Tibial nerve (tissue), 4 donors: ENCODE data around the gene GOLGA6L2. TPM values are rescaled to one million over a fixed set of nuclear protein-coding genes. Genes with fewer than 3 reads are reported as not detected.
"Not testable (repeated sequence)": the region's sequence is repeated elsewhere in the genome, so short reads cannot be mapped to it uniquely, and the experiment has no call there.

ENCODE experiments used
- DNase-seq, 2 donors: peaks; one replicate each; pipeline ENCODE4 v3.0.0-alpha.2; 2019; ENCODE audit warnings: low spot score in 2 of 2
- H3K27ac ChIP-seq, 4 donors: fragments of 200-600 bp; sonication (generic) in 3 of 4; one replicate each; pipeline ENCODE4 v1.5.1; 2017 to 2019; ENCODE audit warnings: mild to moderate bottlenecking in 1 of 4
- H3K27me3 ChIP-seq, 2 donors: fragments of 200-600 bp; sonication (generic) in 1 of 2; one replicate each; pipeline versions ENCODE4 v1.5.1 to v1.6.0; 2017 to 2019
- H3K36me3 ChIP-seq, 3 donors: fragments of 200-600 bp; sonication (generic); one replicate each; pipeline ENCODE4 v1.5.1; 2018 to 2019
- H3K4me1 ChIP-seq, 4 donors: fragments of 200-600 bp; sonication (generic) in 3 of 4; one replicate each; pipeline ENCODE4 v1.5.1; 2017 to 2019
- H3K4me3 ChIP-seq, 4 donors: fragments of 200-600 bp; sonication (generic) in 3 of 4; one replicate each; pipeline ENCODE4 v1.5.1; 2017 to 2019; ENCODE audit warnings: mild to moderate bottlenecking in 1 of 4, moderate library complexity in 1 of 4
- H3K9me3 ChIP-seq, 4 donors: fragments of 200-600 bp; sonication (generic) in 3 of 4; one replicate each; pipeline ENCODE4 v1.5.1; 2017 to 2019
- CTCF ChIP-seq, 5 experiments: fragments of 200-600 bp in 3 of 5; fragments of 450-650 bp in 2 of 5; sonication (generic) in 3 of 5; IDR thresholded peaks; one replicate each; pipeline ENCODE4 v1.5.1; 2016 to 2019; ENCODE audit warnings: antibody characterized with exemption in 5 of 5, mild to moderate bottlenecking in 3 of 5, moderate library complexity in 2 of 5
- EP300 ChIP-seq, 2 donors: sonication (generic); formaldehyde crosslinking; IDR thresholded peaks; one replicate each; pipeline ENCODE4 v1.6.1; 2017; ENCODE audit warnings: antibody characterized with exemption in 2 of 2, mild to moderate bottlenecking in 1 of 2
- POLR2A ChIP-seq, 2 donors: fragments of 450-650 bp; IDR thresholded peaks; one replicate each; pipeline ENCODE4 v1.6.1; 2017; ENCODE audit warnings: antibody characterized with exemption in 2 of 2, mild to moderate bottlenecking in 2 of 2, moderate library complexity in 2 of 2
- WGBS, 2 donors: methylation state at CpG; one replicate each; pipeline ENCODE4 v1.1.5; 2018; 5-methylcytosine and 5-hydroxymethylcytosine counted together
- total RNA-seq, 4 donors: library from RNA; depleted of rRNA; stranded (reverse); fragments of >200 nt; gene quantifications; one replicate each; pipeline ENCODE4 v1.1.0, GENCODE V29; 2016

The GOLGA6L2 gene
- total RNA-seq, 4 donors from 2014 or later: not detected

GRCh38 chr15:23416349-23417276, 30.4 kb downstream of the GOLGA6L2 start:
- Histone ChIP-seq H3K36me3 (no peaks in the 10 kb centered on the region), H3K27me3 (no peaks in the 10 kb centered on the region), H3K4me3 (no peak overlapping the region), H3K27ac (no peak overlapping the region), H3K9me3 (peaks cover 0 to 5% (median 0%) of the 10 kb centered on the region in 4 donors), H3K4me1 (no peaks in the 10 kb centered on the region)
- no peak for TF ChIP-seq CTCF (IDR thresholded peaks at IDR 0.05)
- no peak for TF ChIP-seq EP300 (IDR thresholded peaks at IDR 0.05)
- TF ChIP-seq POLR2A (IDR thresholded peaks at IDR 0.05): no peak
- whole genome bisulfite sequencing, 2 donors: 78 to 87% methylated on average over 27 to 35 of the region's 43 CpGs
- no peak for DNase-seq

GRCh38 chr15:23415866-23416265, 31.2 kb downstream of the GOLGA6L2 start:
- not testable (repeated sequence) for DNase-seq, H3K27me3 ChIP-seq, H3K36me3 ChIP-seq, H3K4me1 ChIP-seq, H3K9me3 ChIP-seq, H3K27ac ChIP-seq, H3K4me3 ChIP-seq
- 90 to 94% methylated on average over 8 of the region's 8 CpGs for WGBS, 2 donors

- Histone ChIP-seq H3K4me3 (no peak overlapping the region), H3K9me3 (peaks cover 0 to 5% (median 0%) of the 10 kb centered on the region in 4 donors), H3K27ac (no peak overlapping the region), H3K4me1 (no peaks in the 10 kb centered on the region), H3K36me3 (no peaks in the 10 kb centered on the region), H3K27me3 (no peaks in the 10 kb centered on the region)
- TF ChIP-seq POLR2A (IDR thresholded peaks at IDR 0.05) (no peak), EP300 (IDR thresholded peaks at IDR 0.05) (no peak), CTCF (IDR thresholded peaks at IDR 0.05) (no peak)
- WGBS, 2 donors: 83 to 89% methylated on average over 8 of the region's 8 CpGs
- no peak for DNase-seq
These were observed 31.6 kb downstream of the GOLGA6L2 start for GRCh38 chr15:23415321-23415865.

GRCh38 chr15:23412881-23413600, 34.0 kb downstream of the GOLGA6L2 start:
- not testable (repeated sequence) for H3K4me1 ChIP-seq, DNase-seq, H3K27ac ChIP-seq, H3K36me3 ChIP-seq, H3K27me3 ChIP-seq, H3K9me3 ChIP-seq, H3K4me3 ChIP-seq
- WGBS, 2 donors: 71 to 78% methylated on average over 5 of the region's 5 CpGs

GRCh38 chr15:23411841-23412240, 35.2 kb downstream of the GOLGA6L2 start:
- H3K4me1 ChIP-seq: no peaks in the 10 kb centered on the region
- no peaks in the 10 kb centered on the region for H3K36me3 ChIP-seq
- H3K4me3 ChIP-seq: no peak overlapping the region
- DNase-seq: no peak
- H3K27me3 ChIP-seq: no peaks in the 10 kb centered on the region
- 85% methylated on average over 10 of the region's 10 CpGs for WGBS, 2 donors
- no peak overlapping the region for H3K27ac ChIP-seq
- H3K9me3 ChIP-seq: peaks cover 0 to 12% (median 0%) of the 10 kb centered on the region in 4 donors
- TF ChIP-seq CTCF (IDR thresholded peaks at IDR 0.05) (no peak), EP300 (IDR thresholded peaks at IDR 0.05) (no peak), POLR2A (IDR thresholded peaks at IDR 0.05) (no peak)

- no peaks in the 10 kb centered on the region for H3K36me3 ChIP-seq
- H3K9me3 ChIP-seq: peaks cover 0 to 13% (median 0%) of the 10 kb centered on the region in 4 donors
- 66 to 75% methylated on average over 4 of the region's 4 CpGs for WGBS, 2 donors
- H3K27ac ChIP-seq: no peak overlapping the region
- no peaks in the 10 kb centered on the region for H3K4me1 ChIP-seq
- TF ChIP-seq POLR2A (IDR thresholded peaks at IDR 0.05): no peak
- TF ChIP-seq EP300 (IDR thresholded peaks at IDR 0.05): no peak
- no peaks in the 10 kb centered on the region for H3K27me3 ChIP-seq
- no peak overlapping the region for H3K4me3 ChIP-seq
- DNase-seq: no peak
These were observed 43.5 kb downstream of the GOLGA6L2 start for GRCh38 chr15:23403550-23403949.
